Brain microvascular endothelial cell (primary cell): ENCODE results near the gene NWD2.

Experiments used
- DNase-seq: peaks from one replicate; pipeline ENCODE4 v3.0.0-alpha.2; 2020
- H3K27ac ChIP-seq: fragments of 250-450 bp; sonication (Bioruptor Pico); 2 replicates; pipeline ENCODE4 v1.5.1; 2020; ENCODE audit warnings: mild to moderate bottlenecking, moderate library complexity
- H3K27me3 ChIP-seq: fragments of 250-450 bp; sonication (Bioruptor Pico); replicated peaks from 2 replicates; pipeline ENCODE4 v1.5.1; 2020; ENCODE audit warnings: mild to moderate bottlenecking
- H3K36me3 ChIP-seq: fragments of 250-450 bp; sonication (Bioruptor Pico); replicated peaks from 2 replicates; pipeline ENCODE4 v1.5.1; 2020; ENCODE audit warnings: mild to moderate bottlenecking
- H3K4me3 ChIP-seq: 2 replicates; pipeline ENCODE4 v1.5.1; 2011; ENCODE audit warnings: low read depth, mild to moderate bottlenecking, control low read depth, low read length, moderate library complexity
- CTCF ChIP-seq: IDR thresholded peaks from 2 replicates; pipeline ENCODE4 v1.5.1; 2011; ENCODE audit warnings: low read depth, mild to moderate bottlenecking, moderate library complexity, low read length, control low read depth, inconsistent platforms; ENCODE audit errors: missing control alignments
- in situ Hi-C: cut with HindIII; loops from 2 replicates; pipeline ENCODE4 v1.10.0; 2017; ENCODE audit warnings: low sequenced_read_pairs, low pct_ligation_motif_present

The NWD2 gene

DNA sequence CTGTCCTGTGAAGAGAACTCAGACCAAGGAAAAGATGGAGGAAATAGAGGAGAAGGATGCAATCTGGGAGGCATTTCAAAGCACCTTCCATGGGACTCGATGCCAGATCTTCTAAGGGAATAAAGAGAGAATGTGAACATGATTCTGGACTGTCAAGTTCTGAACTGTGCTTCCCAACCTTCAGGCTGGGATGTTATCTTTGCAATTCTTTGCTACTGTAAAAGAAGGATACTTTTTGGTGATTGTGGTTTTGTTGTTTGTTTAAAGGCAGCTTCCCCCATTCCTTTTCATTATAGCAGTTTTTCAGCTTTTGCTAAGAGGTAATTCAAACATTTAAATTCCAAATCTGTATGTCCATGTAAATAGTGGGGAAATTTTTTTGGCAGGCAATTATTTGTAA, 217.3 kb downstream of the NWD2 start:
- in situ Hi-C loops: no loop called here
- TF ChIP-seq CTCF: no peak
- Histone ChIP-seq H3K4me3 (no peak overlapping the region), H3K27ac (no peak overlapping the region), H3K27me3 (peaks cover 2% of the 10 kb centered on the region), H3K36me3 (no peaks in the 10 kb centered on the region)
- DNase-seq: no peak

- Histone ChIP-seq H3K27ac (no peak overlapping the region), H3K27me3 (no peaks in the 10 kb centered on the region), H3K36me3 (no peaks in the 10 kb centered on the region), H3K4me3 (no peak overlapping the region)
- no peak for DNase-seq
- in situ Hi-C loops: no loop called here
- no peak for TF ChIP-seq CTCF
Measured at GRCh38 chr4:37463033-37463856, 218.7 kb downstream of the NWD2 start.

DNA sequence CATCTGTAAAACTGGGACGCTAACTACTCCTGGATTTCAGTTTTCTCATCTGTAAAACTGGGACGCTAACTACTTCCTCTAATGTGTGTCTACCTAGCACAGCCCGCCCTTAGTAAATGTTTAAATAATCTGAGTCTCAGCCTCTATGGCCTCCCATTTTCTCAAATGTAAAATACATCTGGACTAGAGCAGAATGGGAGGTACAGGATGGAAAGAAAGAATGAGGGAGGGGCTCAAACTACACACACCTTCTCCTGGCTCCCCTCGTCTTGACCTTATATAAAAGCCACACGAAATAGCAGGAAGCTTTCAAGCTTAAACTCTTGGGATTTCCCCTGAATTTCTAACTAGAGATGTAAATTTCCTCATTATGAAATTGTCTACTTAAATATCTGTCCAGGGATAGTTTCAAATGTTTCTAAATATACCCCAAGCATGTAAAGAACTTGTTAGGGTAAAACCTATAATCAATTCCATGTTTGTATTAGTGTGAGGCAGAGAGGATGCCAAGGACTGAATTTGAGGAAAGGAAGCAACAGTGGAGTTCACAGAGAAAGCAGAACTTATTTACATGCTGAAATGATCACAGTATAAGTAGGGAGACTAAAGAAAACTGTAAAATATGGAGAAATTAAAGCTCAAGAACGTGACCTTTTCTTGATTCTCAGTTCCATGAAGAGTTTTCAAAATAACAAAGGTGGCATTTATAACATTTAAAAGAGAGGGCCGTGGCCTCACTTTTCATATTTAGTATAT, 220.0 kb downstream of the NWD2 start:
- in situ Hi-C loops: no loop called here
- Histone ChIP-seq H3K27me3 (no peaks in the 10 kb centered on the region), H3K36me3 (no peaks in the 10 kb centered on the region), H3K27ac (no peak overlapping the region), H3K4me3 (no peak overlapping the region)
- no peak for DNase-seq
- no peak for TF ChIP-seq CTCF

DNA sequence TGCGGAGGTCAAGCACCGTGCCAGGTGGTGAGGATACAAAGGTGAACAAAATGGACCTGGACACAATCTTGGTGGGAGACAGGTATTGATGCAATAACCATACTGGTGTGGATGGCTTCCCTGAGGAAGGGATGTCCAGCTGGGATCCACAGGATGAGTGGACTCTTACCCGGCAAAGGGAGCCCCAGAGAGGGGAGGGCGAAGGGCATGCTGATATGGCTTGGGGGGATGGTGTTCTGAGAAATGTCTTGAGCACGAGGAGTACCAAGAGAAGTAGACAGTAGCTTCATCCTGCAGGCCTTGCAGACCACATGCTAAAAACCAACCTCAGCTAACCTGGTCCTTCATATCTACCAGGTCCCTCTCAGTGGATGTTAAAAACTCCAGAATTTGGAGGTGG, 220.8 kb downstream of the NWD2 start:
- Histone ChIP-seq H3K36me3 (no peaks in the 10 kb centered on the region), H3K4me3 (no peak overlapping the region), H3K27me3 (no peaks in the 10 kb centered on the region), H3K27ac (no peak overlapping the region)
- no peak for TF ChIP-seq CTCF
- in situ Hi-C loops: no loop called here
- DNase-seq: no peak

DNA sequence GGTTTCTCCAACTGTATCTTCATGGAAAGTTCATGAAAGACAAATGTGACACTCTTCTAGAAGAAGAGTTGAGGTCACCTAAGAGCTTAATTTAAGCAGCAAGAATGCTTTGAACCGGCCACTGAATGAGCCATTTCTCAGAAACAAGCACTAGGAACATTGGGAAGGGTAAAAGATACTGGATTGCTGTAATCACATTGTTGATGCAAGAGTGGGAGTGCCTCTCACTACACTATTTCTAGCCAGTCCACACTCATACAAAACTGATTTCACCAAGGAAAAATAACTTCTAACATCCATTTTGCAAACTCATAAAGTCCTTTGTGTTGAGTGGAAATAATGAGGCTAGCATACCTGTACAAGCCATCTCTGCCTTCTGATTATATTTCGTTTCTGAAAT, 221.3 kb downstream of the NWD2 start:
- TF ChIP-seq CTCF: no peak
- in situ Hi-C loops: no loop called here

More for the DNA sequence above, 221.3 kb downstream of the NWD2 start:
- no peak overlapping the region for H3K27ac ChIP-seq
- no peaks in the 10 kb centered on the region for H3K36me3 ChIP-seq
- DNase-seq: no peak
- H3K27me3 ChIP-seq: no peaks in the 10 kb centered on the region
- H3K4me3 ChIP-seq: no peak overlapping the region
